ENCODE results near the gene LOXL1. TPM values are rescaled to one million over a fixed set of nuclear protein-coding genes. Genes with fewer than 3 reads are reported as not detected.

The LOXL1 gene, protein sequence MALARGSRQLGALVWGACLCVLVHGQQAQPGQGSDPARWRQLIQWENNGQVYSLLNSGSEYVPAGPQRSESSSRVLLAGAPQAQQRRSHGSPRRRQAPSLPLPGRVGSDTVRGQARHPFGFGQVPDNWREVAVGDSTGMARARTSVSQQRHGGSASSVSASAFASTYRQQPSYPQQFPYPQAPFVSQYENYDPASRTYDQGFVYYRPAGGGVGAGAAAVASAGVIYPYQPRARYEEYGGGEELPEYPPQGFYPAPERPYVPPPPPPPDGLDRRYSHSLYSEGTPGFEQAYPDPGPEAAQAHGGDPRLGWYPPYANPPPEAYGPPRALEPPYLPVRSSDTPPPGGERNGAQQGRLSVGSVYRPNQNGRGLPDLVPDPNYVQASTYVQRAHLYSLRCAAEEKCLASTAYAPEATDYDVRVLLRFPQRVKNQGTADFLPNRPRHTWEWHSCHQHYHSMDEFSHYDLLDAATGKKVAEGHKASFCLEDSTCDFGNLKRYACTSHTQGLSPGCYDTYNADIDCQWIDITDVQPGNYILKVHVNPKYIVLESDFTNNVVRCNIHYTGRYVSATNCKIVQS
- 1 to 10 TPM; 1.7 to 4.5 TPM for total RNA-seq

DNA sequence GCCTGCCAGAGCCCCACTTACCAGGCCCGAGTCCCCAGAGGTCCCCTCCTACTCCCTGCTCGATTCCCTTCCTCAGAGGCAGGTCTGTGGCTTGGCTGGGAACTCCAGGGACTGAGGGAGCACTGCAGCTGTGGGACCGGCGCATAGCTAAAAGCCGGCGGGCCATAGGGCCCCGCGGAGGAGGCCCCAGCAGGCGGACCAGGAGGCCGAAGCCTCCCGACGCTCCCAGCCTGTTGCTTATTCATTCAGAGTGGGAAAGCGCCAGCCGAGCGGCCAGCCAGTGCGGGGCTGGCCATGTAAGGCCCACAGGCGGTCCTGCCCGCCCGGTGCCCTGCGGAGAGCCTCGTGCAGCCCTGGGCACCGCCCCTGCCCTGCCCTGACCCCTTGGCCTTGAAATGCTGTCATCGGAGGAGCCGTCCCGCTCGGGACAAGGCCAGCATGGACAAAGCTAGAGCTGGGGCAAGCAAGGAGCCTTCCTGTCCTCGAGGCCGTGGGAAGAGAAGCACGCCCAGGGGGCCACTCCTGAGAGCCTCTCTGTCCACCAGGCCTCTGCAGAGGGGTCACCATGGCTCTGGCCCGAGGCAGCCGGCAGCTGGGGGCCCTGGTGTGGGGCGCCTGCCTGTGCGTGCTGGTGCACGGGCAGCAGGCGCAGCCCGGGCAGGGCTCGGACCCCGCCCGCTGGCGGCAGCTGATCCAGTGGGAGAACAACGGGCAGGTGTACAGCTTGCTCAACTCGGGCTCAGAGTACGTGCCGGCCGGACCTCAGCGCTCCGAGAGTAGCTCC, at the start of gene LOXL1:
Gene LOXL1, plus strand, starts transcription at position 244 of the 784 bp plus-strand sequence. Its CDS starts 322 bp downstream, at position 566.

DNA sequence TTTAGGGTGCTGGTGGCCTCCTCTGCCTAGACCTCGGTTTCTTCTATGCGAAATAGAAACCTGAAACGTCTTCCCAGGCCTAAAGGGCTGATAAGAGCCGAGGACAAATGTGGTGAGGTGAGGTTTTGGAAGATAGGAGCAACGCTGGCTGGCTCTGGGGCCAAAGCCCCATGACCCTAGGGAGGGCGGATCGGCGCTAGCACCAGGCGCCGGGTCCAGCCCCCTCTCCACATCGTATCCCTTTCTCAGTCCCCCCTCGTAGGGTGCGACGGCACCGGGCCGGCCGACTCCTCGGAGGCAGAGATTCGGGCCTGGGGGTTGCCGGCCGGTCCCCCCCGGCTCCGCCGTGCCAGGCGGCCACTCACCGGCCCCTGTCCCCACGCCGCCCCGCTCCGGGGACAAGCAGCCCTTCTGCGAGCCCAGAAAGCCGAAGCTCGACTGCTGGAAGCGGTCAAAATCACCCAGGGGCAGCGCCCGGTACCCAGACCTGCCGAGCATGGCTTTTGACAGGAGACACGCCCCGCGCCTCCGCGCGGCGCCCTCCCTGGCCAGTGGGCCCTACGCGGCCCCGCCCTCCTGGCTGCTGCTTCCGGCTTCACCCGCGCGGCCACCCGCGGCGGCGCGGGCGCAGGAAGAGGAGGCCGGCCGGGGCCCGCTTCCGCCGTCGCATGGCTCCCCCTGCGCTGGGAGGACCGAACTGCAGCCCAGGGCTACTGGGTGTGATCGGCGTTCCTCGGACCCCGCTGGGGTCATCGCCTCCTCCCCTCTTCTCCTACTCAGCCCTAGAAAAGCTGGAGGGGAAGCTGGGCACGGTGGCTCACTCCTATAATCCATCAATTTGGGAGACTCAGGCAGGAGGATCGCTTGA, 65.7 kb downstream of the LOXL1 start, which contains the start of gene STOML1:
Gene STOML1, minus strand, starts transcription at position 570 of the 868 bp plus-strand sequence. Its CDS starts 72 bp downstream, at position 498.

DNA sequence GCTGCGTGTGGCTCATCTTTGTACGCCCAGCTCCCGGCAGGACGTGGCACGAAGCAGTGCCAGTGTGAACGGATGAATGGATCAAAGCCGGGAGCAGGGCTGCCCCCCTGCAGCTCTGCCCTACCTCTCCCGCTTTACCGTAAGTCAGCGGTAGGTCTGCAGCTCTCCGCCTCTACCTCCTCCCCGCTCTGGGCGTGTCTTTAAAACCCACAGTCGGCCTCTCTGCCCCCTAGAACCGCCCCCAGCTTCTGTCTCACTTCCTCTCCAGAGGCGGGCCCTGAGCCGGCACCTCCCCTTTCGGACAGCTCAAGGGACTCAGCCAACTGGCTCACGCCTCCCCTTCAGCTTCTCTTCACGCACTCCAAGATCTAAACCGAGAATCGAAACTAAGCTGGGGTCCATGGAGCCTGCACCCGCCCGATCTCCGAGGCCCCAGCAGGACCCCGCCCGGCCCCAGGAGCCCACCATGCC, 68.2 kb downstream of the LOXL1 start, which contains the start of gene PML:
Gene PML, plus strand, starts transcription at position 304 of the 471 bp plus-strand sequence. Its CDS starts 97 bp downstream, at position 401.

Other genes with a start within 250 kb of the LOXL1 start
- gene CD276, start 242.1 kb upstream of the LOXL1 start, total RNA-seq = 100 to 1,000 TPM; 147 to 166 TPM
- gene INSYN1, start 173.1 kb upstream of the LOXL1 start, total RNA-seq = 10 to 100 TPM in 1 of 2 donors, 1 to 10 TPM in 1; 4.0 to 22.4 TPM
- not detected for gene TBC1D21, start 52.9 kb upstream of the LOXL1 start, total RNA-seq
- gene STOML1, start 65.8 kb downstream of the LOXL1 start, total RNA-seq = 10 to 100 TPM; 11.3 to 16.5 TPM
- 100 to 1,000 TPM in 1 of 2 donors, 10 to 100 TPM in 1; 84.7 to 126 TPM for gene PML, start 68.3 kb downstream of the LOXL1 start, total RNA-seq
- gene GOLGA6A, start 156.1 kb downstream of the LOXL1 start, total RNA-seq = under 1 TPM; under 0.01 to 0.67 TPM
- under 1 TPM in 1 of 2 donors, not detected in 1; under 0.01 TPM for gene ISLR2, start 204.1 kb downstream of the LOXL1 start, total RNA-seq
- not detected for gene ISLR, start 247.2 kb downstream of the LOXL1 start, total RNA-seq